ENCODE measurements around the gene OPTN.

Gene OPTN

DNA sequence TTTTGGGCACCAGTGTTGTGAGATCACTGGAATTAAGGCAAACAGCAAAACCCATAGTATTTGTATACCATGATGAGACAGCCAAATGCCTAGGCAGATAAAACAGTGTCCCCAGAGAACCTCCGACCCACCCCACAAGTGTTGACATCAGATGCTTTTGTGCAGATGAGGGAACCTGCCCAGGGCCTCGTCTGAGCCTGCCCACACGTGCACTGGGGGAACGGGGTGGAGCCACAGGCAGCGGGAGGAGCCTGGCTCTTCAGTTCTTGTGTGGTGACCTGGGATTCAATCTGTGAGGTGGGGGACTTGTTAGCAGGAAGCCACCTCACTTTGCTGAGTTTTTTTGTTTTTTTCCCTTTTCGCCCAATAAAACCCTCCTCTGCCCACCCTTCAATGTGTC, 33.4 kb upstream of the OPTN start:
- H3K4me3 ChIP-seq (replicated peaks; ENCODE audit: low read depth, low read length) = no peak overlapping the region
- DNase-seq (ENCODE audit: extremely low read depth, low read depth) = no peak
- TF ChIP-seq, protein P1, sequence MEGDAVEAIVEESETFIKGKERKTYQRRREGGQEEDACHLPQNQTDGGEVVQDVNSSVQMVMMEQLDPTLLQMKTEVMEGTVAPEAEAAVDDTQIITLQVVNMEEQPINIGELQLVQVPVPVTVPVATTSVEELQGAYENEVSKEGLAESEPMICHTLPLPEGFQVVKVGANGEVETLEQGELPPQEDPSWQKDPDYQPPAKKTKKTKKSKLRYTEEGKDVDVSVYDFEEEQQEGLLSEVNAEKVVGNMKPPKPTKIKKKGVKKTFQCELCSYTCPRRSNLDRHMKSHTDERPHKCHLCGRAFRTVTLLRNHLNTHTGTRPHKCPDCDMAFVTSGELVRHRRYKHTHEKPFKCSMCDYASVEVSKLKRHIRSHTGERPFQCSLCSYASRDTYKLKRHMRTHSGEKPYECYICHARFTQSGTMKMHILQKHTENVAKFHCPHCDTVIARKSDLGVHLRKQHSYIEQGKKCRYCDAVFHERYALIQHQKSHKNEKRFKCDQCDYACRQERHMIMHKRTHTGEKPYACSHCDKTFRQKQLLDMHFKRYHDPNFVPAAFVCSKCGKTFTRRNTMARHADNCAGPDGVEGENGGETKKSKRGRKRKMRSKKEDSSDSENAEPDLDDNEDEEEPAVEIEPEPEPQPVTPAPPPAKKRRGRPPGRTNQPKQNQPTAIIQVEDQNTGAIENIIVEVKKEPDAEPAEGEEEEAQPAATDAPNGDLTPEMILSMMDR (IDR thresholded peaks at IDR 0.05; ENCODE audit: low read depth, low read length, missing control alignments) = no peak

DNA sequence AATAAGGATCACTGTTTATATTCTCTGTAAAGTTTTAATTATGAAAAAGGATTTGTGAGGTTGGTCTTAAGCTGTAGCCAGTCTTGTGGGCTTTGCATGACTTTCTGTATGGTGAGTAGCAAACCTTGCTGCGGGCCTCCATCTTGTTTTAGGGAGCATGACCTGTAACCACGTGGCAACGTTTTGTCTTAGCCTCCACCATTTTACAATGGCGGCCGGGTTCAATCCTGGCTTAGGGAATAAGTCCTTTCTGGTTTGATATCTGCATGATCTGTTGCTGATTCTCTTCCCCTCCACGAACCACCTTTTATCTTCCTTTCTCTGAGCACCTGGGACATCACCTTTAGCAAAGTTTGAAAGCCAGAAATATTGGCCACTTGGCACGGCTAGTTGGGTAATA, 32.5 kb upstream of the OPTN start:
- DNase-seq (ENCODE audit: extremely low read depth, low read depth) = no peak
- H3K4me3 ChIP-seq (replicated peaks; ENCODE audit: low read depth, low read length) = no peak overlapping the region
- TF ChIP-seq, protein P1 (IDR thresholded peaks at IDR 0.05; ENCODE audit: low read depth, low read length, missing control alignments) = no peak

DNA sequence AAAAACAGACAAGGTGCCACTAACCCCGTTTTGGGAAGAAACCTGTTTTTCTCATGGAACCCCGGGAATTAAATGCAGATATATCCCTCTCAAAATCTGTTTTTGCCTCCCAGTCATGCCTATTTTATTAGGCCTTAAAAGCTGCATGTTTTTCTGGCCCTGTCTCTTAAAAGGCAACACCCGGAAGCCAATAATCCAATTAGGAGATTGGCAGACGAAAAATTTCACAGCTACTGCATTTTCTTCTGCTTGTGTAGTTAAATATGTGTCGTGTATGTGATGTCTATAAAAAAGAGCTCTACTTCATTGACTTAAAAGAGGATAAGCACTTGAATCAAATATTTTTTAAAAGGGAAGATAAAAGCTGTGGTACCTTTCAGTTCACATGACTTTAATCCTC, 31.9 kb upstream of the OPTN start:
- no peak for DNase-seq (ENCODE audit: extremely low read depth, low read depth)
- no peak overlapping the region for H3K4me3 ChIP-seq (replicated peaks; ENCODE audit: low read depth, low read length)
- TF ChIP-seq, protein P1 (IDR thresholded peaks at IDR 0.05; ENCODE audit: low read depth, low read length, missing control alignments) = no peak

DNA sequence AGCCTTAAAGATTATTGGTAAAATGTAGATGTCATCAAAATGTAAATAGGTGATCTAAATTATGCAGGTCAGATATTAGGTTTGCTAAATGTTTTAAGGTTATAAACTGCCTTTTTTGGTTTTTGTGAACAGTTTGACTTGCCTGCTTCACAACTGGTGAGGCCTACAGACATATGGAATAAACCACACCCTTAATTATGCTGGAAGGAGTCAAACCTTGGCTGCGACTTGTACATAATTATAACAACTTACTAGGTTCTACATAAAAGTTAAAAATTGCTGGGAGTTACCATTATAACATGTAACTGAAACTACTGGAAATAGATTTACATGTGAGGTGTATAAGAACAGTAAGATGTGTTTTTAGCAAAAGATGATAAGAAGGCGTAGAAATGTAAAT, 31.5 kb upstream of the OPTN start:
- TF ChIP-seq, protein P1 (IDR thresholded peaks at IDR 0.05; ENCODE audit: low read depth, low read length, missing control alignments) = no peak
- no peak for DNase-seq (ENCODE audit: extremely low read depth, low read depth)
- no peak overlapping the region for H3K4me3 ChIP-seq (replicated peaks; ENCODE audit: low read depth, low read length)

DNA sequence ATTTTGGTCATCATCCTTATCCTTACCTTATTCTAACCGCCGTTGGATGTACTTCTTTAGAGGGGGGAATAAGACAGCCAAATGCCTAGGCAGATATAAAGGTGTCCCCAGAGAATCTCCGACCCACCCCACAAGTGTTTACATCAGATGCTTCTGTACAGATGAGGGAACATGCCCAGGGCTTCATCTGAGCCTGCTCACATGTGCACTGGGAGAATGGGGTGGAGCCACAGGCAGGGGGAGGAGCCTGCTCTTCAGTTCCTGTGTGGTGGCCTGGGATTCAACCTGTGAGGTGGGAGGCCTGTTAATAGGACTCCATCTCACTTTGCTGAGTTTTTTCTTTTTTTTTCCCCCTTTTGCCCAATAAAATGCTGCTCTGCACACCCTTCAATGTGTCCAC, 27.6 kb upstream of the OPTN start:
- TF ChIP-seq, protein P1 (IDR thresholded peaks at IDR 0.05; ENCODE audit: low read depth, low read length, missing control alignments) = no peak
- H3K4me3 ChIP-seq (replicated peaks; ENCODE audit: low read depth, low read length) = no peak overlapping the region
- no peak for DNase-seq (ENCODE audit: extremely low read depth, low read depth)

DNA sequence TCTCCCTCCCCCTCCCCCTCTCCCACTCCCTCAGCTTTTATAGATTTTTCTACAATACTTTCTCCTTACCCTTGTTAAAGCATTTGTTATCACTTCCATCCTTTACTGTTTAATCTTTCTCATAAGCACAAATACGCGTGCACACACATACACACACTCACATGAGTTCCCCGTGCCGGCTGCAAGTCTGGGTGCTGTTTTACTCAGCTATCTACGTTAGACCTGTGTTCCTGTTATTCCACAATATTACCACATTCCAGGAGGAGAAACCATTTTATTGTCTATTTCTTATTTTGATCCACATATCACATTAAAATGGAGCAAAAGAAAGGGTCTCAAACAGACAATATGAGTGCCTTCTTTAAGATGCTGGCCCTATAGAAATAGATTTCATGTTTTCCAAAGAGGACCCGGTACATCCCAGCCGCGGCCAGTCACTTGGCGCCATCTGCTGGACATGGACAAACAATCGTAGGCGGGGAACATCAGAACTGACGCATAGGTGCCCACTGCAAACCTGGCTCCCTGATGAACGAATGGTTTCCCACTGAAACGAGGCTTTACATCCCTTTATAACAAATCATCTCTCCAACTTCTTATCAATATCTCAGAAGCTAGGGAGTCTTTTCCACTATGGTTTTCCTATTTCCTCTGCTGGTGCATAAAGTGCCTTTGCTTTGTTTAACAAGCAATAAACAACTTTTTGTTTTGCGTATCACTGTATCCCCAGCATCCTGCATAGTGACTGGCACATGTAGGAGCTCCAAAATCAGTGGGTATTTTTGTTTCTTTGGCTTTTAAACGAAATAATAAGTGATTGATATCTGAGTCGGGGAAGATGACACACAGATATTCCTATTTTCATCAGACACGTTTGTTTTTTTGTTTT, 25.2 kb upstream of the OPTN start:
- DNase-seq (ENCODE audit: extremely low read depth, low read depth) = peak; percentile 27
- TF ChIP-seq, protein P1 (IDR thresholded peaks at IDR 0.05; ENCODE audit: low read depth, low read length, missing control alignments) = peak; percentile 90

More for the DNA sequence above, 25.2 kb upstream of the OPTN start:
- H3K4me3 ChIP-seq (replicated peaks; ENCODE audit: low read depth, low read length) = no peak overlapping the region
